Ishikawa (cell line): ENCODE measurements around the gene PPP2R1A.

ENCODE experiments used
- CEBPB ChIP-seq: IDR thresholded peaks from 2 replicates; pipeline ENCODE4 v1.6.1; 2012
- CREB1 ChIP-seq: IDR thresholded peaks from 2 replicates; pipeline ENCODE4 v1.6.1; 2012; ENCODE audit warnings: low read depth
- EGR1 ChIP-seq: IDR thresholded peaks from 2 replicates; pipeline ENCODE4 v1.6.1; 2012
- EP300 ChIP-seq: IDR thresholded peaks from 2 replicates; pipeline ENCODE4 v1.6.1; 2012; ENCODE audit warnings: borderline replicate concordance
- FOXM1 ChIP-seq: IDR thresholded peaks from 2 replicates; pipeline ENCODE4 v1.6.1; 2012; ENCODE audit warnings: low read depth, borderline replicate concordance
- NFIC ChIP-seq: IDR thresholded peaks from 2 replicates; pipeline ENCODE4 v1.6.1; 2012
- RAD21 ChIP-seq: IDR thresholded peaks from 2 replicates; pipeline ENCODE4 v1.6.1; 2012; ENCODE audit warnings: low read depth
- REST ChIP-seq: IDR thresholded peaks from 2 replicates; pipeline ENCODE4 v1.6.1; 2012; ENCODE audit warnings: low read depth, mild to moderate bottlenecking
- TEAD4 ChIP-seq: IDR thresholded peaks from 2 replicates; pipeline ENCODE4 v1.6.1; 2012
- YY1 ChIP-seq: IDR thresholded peaks from 2 replicates; pipeline ENCODE4 v1.6.1; 2012; ENCODE audit warnings: low read depth
- TF ChIP-seq, protein P1 (sequence below): IDR thresholded peaks from 2 replicates; pipeline ENCODE4 v1.6.1; 2012

GRCh38 chr19:52277471-52277870, 87.6 kb downstream of the PPP2R1A start:
- TF ChIP-seq REST (no peak), YY1 (no peak), CREB1 (no peak), RAD21 (no peak), NFIC (no peak), CEBPB (no peak), EP300 (no peak), TEAD4 (no peak), FOXM1 (no peak), EGR1 (no peak)
- TF ChIP-seq, protein P1, sequence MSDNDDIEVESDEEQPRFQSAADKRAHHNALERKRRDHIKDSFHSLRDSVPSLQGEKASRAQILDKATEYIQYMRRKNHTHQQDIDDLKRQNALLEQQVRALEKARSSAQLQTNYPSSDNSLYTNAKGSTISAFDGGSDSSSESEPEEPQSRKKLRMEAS, result no peak
